Right lung (tissue), 10 donors: ENCODE data around the gene ZNF557. TPM values are rescaled to one million over a fixed set of nuclear protein-coding genes. Genes with fewer than 3 reads are reported as not detected.
"Not testable (repeated sequence)": the region's sequence is repeated elsewhere in the genome, so short reads cannot be mapped to it uniquely, and the experiment has no call there.

ENCODE experiments used
- DNase-seq, 2 donors: peaks; one replicate each; pipeline ENCODE4 v3.0.0-alpha.2; 2013
- long read RNA-seq, 8 donors: transcript quantifications; one replicate each; lab custom pipeline, GENCODE V29; 2026
- polyA plus RNA-seq, 5 donors: library from polyadenylated mRNA; unstranded; fragments of 120-200 nt; gene quantifications; one replicate each; pipeline versions ENCODE4 v1.2.1 to v1.2.3, GENCODE V29; 2013; ENCODE audit warnings: inconsistent platforms in 1 of 5, low replicate concordance in 1 of 5; ENCODE audit not compliant: insufficient read length in 5 of 5, insufficient read depth in 1 of 5

Gene ZNF557
- polyA plus RNA-seq = 10 to 100 TPM in 1 of 5 donors, 1 to 10 TPM in 4; 7.0 to 10.2 (median 8.1) TPM
- long read RNA-seq, donor 1, full-length matches to known transcripts = 2 of 2 reads
- long read RNA-seq, donor 1, partial matches to known transcripts = 0 of 2 reads
- long read RNA-seq, donor 1, other reads (novel, unspliced or antisense) = 0 of 2 reads
- long read RNA-seq, donor 2, partial matches to known transcripts = 0 of 1 reads
- long read RNA-seq, donor 2, other reads (novel, unspliced or antisense) = 0 of 1 reads
- long read RNA-seq, donor 3, partial matches to known transcripts = 0 of 1 reads
- long read RNA-seq, donor 3, other reads (novel, unspliced or antisense) = 0 of 1 reads
- long read RNA-seq, donor 4 = 0 reads
- long read RNA-seq, donor 5, full-length matches to known transcripts = 1 of 1 reads
- long read RNA-seq, donor 5, partial matches to known transcripts = 0 of 1 reads
- long read RNA-seq, donor 5, other reads (novel, unspliced or antisense) = 0 of 1 reads
- long read RNA-seq, donor 6, full-length matches to known transcripts = 1 of 1 reads
- long read RNA-seq, donor 6, partial matches to known transcripts = 0 of 1 reads
- long read RNA-seq, donor 6, other reads (novel, unspliced or antisense) = 0 of 1 reads
- long read RNA-seq, donor 7 = 0 reads
- long read RNA-seq, donor 8, partial matches to known transcripts = 0 of 1 reads
- long read RNA-seq, donor 8, other reads (novel, unspliced or antisense) = 0 of 1 reads

DNA sequence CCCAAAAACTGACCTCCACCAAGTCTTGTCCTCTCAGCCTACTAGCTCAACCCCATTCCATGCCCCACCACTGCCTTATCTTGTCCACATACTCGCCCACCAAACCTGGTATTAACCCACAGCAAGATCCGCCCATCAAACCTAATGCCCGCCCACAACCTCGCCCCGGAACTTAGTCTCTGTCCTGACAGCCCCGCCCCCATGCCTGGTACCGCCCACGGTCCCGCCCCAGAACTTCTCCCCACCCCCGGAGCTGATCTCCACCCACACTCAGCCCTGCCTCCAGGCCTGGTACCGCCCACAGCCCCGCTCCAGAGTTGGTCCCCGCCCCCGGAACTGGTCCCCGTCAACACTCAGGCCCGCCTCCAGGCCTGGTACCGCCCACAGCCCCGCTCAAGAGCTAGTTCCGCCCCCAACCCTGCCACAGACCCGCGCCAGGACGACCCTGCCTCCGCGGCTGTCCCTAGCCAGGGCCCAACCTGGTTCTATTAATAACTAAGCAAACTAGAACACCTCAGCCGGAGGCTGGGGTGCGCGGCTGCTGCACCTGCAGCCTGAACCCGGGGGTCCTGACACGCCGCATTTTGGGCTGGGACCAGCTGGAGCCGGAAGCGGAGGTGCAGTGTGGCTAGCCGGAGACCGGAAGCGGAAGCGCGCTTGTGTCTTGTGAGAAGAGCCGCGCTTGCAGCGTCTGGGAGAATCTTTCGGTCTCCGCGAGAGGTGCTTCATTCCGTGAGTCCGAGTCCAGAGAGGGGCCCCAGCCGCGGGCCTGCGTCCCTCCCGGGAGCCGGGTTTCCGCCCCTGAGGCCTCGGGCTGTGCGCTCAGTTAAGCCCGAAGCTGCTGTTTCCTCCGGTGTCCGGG lies at the start of gene ZNF557:
Gene ZNF557 (plus strand): TSS at position 662 of the 862 bp plus-strand sequence. CDS start 5,372 bp downstream, outside the sequence.
- DNase-seq = peak; percentile 95 to 96

DNA sequence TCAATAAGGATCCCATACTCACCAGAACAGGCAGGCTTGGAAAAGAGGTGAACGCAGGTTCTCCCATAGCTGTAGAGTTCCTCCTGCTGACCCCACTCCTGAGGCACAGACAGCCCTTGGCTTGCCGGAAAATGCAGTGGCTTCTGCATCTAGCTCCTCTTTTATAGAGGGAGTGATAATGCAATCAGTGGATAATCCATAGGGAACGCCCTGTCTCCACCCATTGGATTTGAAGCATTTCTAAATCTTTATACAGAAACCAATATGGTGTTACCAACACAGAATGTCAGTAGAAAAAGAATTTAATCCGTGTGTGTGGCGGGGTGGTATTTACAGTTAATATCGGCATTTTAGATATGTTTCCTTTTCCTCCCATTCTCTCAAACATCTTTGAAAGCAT lies 48.2 kb upstream of the ZNF557 start, which contains the start of gene MBD3L2B:
Gene MBD3L2B (minus strand): TSS at position 101 of the 400 bp plus-strand sequence. CDS start 34 bp downstream, at position 67.
- not testable (repeated sequence) for DNase-seq

- DNase-seq = not testable (repeated sequence)
Observed at GRCh38 chr19:7028790-7029189, 40.7 kb upstream of the ZNF557 start.

- DNase-seq = not testable (repeated sequence)
Observed at GRCh38 chr19:7030278-7030677, 39.2 kb upstream of the ZNF557 start, which contains the start of gene MBD3L5. MBD3L5 (plus strand) TSS chr19:7030578; CDS start chr19:7030612, 34 bp downstream.

- DNase-seq = not testable (repeated sequence)
Observed at GRCh38 chr19:7040079-7040478, 29.4 kb upstream of the ZNF557 start, which contains the start of gene MBD3L4. MBD3L4 (minus strand) TSS chr19:7040179; CDS start chr19:7040144, 35 bp downstream.

GRCh38 chr19:7041563-7041962 lies 27.9 kb upstream of the ZNF557 start:
- not testable (repeated sequence) for DNase-seq

DNA sequence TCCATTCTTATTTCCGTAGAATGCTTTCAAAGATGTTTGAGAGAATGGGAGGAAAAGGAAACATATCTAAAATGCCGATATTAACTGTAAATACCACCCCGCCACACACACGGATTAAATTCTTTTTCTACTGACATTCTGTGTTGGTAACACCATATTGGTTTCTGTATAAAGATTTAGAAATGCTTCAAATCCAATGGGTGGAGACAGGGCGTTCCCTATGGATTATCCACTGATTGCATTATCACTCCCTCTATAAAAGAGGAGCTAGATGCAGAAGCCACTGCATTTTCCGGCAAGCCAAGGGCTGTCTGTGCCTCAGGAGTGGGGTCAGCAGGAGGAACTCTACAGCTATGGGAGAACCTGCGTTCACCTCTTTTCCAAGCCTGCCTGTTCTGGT lies 20.5 kb upstream of the ZNF557 start, which contains the start of gene MBD3L2:
Gene MBD3L2 (plus strand): TSS at position 301 of the 400 bp plus-strand sequence. CDS start 53 bp downstream, at position 354.
- not testable (repeated sequence) for DNase-seq

DNA sequence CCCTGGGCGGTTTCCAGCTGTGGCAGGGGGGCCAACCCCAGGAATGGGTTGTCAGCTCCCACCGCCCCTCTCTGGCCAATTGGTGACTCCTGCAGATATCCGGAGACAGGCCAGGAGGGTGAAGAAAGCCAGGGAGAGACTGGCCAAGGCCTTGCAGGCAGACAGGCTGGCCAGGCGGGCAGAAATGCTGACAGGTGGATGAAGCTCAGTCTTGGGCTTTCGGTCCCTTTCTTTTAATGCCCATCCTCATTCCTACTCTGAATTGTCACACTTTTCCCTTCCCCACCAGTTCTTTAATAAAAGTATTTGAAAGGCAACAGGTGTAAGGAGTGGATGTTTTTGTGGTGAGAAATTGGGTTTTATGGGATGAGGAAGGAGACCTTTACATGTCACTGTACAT lies 18.1 kb upstream of the ZNF557 start:
- DNase-seq = not testable (repeated sequence)

DNA sequence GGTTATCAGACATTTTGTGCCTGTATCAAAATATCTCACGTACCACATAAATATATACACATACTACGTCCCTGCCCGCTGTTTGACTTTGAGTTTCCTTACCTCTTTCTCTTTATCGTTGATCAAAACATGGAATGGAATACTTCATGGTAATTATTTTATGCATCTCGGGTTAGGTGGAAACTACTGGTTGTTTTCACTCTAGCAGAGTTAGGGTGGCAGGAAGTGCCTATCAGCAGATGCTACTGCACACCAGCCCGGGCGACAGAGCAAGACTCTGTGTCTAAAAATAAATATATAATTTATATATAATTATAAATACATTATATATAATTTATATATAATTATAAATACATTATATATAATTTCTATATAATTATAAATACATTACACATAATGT lies 16.6 kb upstream of the ZNF557 start:
- not testable (repeated sequence) for DNase-seq

DNA sequence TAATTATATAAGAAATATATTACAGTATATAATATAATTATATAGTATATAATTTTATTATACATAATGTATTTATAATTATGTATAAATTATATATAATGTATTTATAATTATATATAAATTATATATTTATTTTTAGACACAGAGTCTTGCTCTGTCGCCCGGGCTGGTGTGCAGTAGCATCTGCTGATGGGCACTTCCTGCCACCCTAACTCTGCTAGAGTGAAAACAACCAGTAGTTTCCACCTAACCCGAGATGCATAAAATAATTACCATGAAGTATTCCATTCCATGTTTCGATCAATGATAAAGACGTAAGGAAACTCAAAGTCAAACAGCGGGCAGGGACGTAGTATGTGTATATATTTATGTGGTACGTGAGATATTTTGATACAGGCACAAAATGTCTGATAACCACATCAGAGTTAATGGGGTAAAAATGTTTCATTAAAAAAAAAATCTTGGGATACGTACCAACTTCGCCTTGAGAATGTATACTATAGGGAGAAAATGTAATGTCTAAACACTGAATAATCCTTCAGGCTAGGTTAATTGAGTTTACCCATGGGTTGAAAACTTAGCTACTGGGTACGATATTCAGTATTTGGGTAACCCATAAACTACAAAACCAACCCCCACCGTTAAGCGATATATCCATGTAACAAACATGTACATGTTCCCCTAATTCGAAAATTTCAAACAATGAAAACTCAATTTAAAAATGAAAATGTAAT lies 14.7 kb upstream of the ZNF557 start:
- DNase-seq = not testable (repeated sequence)

- DNase-seq = not testable (repeated sequence)
Observed at GRCh38 chr19:7055679-7056078, 13.8 kb upstream of the ZNF557 start.

DNA sequence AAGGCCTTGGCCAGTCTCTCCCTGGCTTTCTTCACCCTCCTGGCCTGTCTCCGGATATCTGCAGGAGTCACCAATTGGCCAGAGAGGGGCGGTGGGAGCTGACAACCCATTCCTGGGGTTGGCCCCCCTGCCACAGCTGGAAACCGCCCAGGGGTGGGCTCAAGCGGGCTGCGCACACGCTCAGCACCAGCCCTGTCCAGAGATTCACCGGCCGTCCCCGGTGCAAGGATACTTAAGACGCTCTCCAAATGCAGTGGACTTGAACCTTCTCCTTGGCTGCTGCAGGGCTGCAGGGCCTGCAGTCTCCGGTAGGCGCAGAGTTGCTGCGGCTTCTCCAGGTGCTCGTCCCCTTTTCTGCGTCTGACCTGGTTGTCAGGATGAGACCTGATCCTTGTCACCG lies 13.1 kb upstream of the ZNF557 start:
- not testable (repeated sequence) for DNase-seq

- DNase-seq = not testable (repeated sequence)
Observed at GRCh38 chr19:7058576-7058975, 10.9 kb upstream of the ZNF557 start, which contains the start of gene MBD3L3. MBD3L3 (minus strand) TSS chr19:7058676; CDS start chr19:7058605, 71 bp downstream.

DNA sequence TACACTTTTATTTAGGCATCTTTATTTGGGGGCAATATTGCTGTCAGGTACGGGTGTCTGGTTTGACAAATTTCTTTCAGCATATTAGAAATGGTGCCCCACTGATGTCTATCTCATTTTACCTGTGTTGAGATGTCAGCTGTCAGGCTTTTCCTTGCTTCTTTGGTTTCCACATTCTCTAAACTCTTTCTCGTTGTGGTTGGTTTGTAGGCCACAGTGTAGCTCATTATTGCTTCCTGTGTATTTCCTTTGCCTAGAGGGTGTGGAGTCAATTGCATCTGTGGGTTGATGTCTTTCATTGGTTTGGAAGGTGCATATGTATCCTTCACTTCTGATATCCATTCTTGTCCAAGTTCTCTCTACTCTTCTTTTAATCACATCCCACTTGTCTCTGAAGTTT lies 9.5 kb upstream of the ZNF557 start:
- not testable (repeated sequence) for DNase-seq

DNA sequence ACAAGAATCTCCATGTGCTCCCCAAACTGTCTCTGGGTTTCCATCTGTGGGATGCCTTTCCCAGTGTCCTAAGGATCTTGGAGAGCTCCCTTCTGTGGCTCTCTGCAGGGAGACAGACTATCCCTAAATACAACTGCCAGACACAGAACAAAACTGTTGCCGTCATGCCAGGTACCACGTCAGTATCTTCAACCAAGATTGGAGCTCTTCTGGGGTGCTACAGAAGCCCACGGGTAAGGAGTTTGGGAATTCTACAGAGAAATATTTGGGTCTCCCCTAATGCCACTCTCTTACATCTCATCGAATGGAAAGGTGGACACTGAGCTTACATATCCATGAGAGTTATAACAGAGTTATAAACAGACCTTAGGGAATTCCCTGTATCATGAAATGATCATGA lies 6.2 kb upstream of the ZNF557 start:
- no peak for DNase-seq

GRCh38 chr19:7063764-7064418 lies 5.6 kb upstream of the ZNF557 start:
- no peak for DNase-seq

- DNase-seq = not testable (repeated sequence)
Observed at GRCh38 chr19:7067122-7067521, 2.4 kb upstream of the ZNF557 start.

GRCh38 chr19:7067716-7068115 lies 1.8 kb upstream of the ZNF557 start:
- no peak for DNase-seq

- no peak for DNase-seq
Observed at GRCh38 chr19:7068599-7068998, 904 bp upstream of the ZNF557 start.

DNA sequence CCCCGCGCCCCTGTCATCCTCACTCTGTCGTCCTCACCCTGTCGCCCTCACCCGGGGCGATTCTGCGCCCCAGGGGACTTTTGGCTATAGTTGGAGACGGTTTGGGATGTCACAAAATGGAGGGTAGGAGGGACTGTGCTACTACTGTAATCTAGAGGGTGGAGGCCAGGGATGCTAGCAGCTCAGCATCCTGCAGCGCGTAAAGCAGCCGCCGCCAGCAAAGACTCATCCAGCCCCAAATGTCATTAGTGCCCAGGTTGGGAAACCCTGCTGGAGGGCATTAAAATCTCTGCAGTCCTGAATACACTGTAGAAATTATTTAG lies 362 bp downstream of the ZNF557 start:
- DNase-seq = no peak
